ENCODE results near the gene C13orf42.

- TF ChIP-seq CTCF (IDR thresholded peaks at IDR 0.05) (no peak), POLR2A (IDR thresholded peaks at IDR 0.05) (no peak)
Observed at GRCh38 chr13:51152701-51153100, 41.6 kb upstream of the C13orf42 start.
